DMS114 treated with DMSO at 0.1 percent for 48 hours (cell line): ENCODE data around the gene SELPLG.
"Not testable (repeated sequence)": the region's sequence is repeated elsewhere in the genome, so short reads cannot be mapped to it uniquely, and the experiment has no call there.

Experiments used
- DNase-seq: peaks from one replicate; lab custom pipeline; 2025; ENCODE audit not compliant: unreplicated experiment; lab: John Stamatoyannopoulos, UW

SELPLG gene

DNA sequence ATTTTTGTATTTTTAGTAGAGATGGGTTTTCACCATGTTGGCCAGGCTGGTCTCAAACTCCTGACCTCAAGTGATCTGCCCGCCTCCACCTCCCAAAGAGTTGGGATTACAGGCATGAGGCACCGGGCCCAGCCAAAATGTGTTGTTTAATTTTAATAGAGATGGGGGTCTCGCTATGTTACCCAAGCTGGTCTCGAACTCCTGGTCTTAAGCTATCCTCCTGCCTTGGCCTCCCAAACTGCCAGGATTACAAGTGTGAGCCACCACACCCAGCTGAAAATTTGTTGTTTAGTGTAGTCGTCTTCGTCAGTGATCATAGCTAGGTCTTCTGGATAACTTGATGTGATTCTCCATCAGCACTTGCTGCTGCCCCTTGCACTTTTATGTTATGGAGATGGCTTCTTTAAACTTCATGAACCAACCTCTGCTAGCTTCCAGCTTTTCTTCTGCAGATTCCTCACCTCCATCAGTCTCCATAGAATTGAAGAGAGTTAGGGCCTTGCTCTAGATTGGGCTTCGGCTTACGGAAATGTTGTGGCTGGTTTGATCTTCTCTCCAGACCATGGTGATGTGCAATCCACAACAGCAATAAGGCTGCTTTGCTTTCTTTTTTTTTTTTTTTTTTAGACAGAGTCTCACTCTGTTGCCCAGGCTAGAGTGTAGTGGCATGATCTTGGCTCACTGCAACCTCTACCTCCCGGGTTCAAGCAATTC, 58.3 kb downstream of the SELPLG start:
- no peak for DNase-seq

DNA sequence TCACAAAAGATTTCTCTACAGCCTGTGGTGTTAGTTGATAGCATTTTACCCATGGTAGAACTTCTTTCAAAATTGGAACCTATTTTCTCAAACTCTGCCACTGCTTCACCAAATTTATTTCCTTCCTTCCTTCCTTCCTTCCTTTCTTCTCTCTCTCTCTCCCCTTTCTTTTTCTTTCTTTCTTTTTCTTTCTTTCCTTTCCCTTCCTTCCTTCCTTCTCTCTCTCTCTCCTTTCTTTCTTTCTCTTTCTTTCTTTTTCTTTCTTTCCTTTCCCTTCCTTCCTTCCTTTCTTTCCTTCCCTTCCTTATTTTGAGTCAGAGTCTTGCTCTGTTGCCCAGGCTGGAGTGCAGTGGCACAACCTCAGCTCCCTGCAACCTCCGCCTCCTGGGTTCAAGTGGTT, 59.4 kb downstream of the SELPLG start:
- DNase-seq = not testable (repeated sequence)

DNA sequence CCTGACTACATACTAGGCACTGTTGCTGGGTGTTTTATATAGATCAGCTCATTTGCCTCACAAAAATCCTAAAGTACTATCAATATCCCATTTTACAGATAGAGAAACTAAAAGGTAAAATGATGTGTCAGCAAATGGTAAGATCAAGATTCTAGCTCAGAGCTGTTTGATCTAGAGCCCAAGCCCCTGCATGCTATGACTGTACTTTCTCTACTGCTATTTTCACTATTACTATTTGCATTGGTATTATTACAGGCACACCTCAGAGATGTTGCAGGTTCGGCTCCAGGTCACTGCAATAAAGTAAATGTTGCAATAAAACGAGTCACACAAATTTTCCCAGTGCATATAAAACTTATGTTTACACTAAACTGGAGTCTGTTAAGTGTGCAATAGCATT, 60.4 kb downstream of the SELPLG start:
- DNase-seq = no peak

DNA sequence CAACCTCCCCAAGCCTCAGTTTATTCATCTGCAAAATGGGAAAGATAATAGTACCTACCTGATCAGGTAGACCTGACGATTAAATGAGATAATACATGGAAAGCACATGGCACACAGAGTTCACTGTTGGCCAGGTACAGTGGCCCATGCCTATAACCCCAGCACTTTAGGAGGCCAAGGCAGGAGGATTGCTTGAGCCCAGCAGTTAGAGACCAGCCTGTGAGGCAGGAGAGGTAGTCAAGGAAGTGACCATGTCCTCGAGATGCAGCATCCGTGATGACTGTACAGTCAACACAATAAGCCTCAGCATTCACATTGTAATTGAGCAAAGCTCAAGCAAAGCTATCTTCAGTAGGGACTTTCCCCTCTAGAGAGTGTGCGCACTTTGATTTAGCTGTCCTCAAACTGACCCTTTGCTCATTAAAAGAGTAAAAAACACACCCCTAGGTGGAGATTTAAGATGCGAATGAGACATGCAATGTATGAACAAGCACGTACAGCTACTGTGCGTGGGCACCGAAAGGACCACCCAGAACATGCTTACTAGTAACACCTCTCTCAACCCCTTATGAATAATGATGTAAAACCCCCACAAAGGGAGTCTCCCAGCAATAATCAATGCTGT, 61.4 kb downstream of the SELPLG start:
- no peak for DNase-seq
